GM12878 (cell line): ENCODE measurements around the gene SKAP1. TPM values are rescaled to one million over a fixed set of nuclear protein-coding genes. Genes with fewer than 3 reads are reported as not detected.

Experiments used
- ATAC-seq: fragments of 200-7000 bp; cut with Tn5 transposase; 3 replicates; pipeline ENCODE4 v1.9.1; 2020; ENCODE audit warnings: mild to moderate bottlenecking, moderate library complexity
- BruUV-seq: library from RNA; stranded (reverse); fragments of 400-500 nt; replicated peaks from 2 replicates; lab custom pipeline; 2021; lab: Mats Ljungman, UMichigan
- CTCF ChIA-PET: fragments of 300-600 bp; sonication (Branson Sonifier 250); formaldehyde crosslinking; extraction: SDS; loops from one replicate; lab custom pipeline; 2021; ENCODE audit warnings: inconsistent platforms; lab: Yijun Ruan, JAX
- POLR2A ChIA-PET: fragments of 350-600 bp; formaldehyde crosslinking; extraction: SDS; loops from one replicate; lab custom pipeline; 2021; ENCODE audit warnings: inconsistent platforms; lab: Charles Lee
- RAD21 ChIA-PET: fragments of 300-600 bp; sonication (Branson Sonifier 250); formaldehyde crosslinking; loops from one replicate; lab custom pipeline; 2023; ENCODE audit warnings: antibody characterized with exemption; ENCODE audit not compliant: unreplicated experiment; lab: Charles Lee
- SMC1A ChIA-PET: fragments of 300-600 bp; sonication (Branson Sonifier 250); formaldehyde crosslinking; loops from one replicate; lab custom pipeline; 2023; ENCODE audit not compliant: unreplicated experiment, uncharacterized antibody; lab: Charles Lee
- DNase-seq: peaks from one replicate; pipeline ENCODE4 v3.0.0-alpha.2; 2011; ENCODE audit warnings: low read depth, low spot score
- FAIRE-seq: peaks from 3 replicates; lab custom pipeline; 2011; peaks lifted over from hg19 to GRCh38; lab: Jason Lieb, UNC
- H2AFZ ChIP-seq: 2 replicates; pipeline ENCODE4 v1.6.0; 2011; ENCODE audit warnings: low read depth, low read length, control low read depth; ENCODE audit not compliant: control insufficient read depth
- H3K27ac ChIP-seq: 2 replicates; pipeline ENCODE4 v1.5.1; 2011; ENCODE audit warnings: control low read depth; ENCODE audit not compliant: control insufficient read depth, insufficient read depth
- H3K27me3 ChIP-seq, 2 experiments: replicated peaks in 1 of 2; 2 replicates each; pipeline versions ENCODE4 v1.6.0 to v1.6.1; 2011; ENCODE audit warnings: low read length in 1 of 2; ENCODE audit not compliant: control insufficient read depth in 2 of 2, insufficient read depth in 2 of 2
- H3K36me3 ChIP-seq, 2 experiments: 2 replicates each; pipeline ENCODE4 v1.5.1; 2011; ENCODE audit warnings: low read length in 1 of 2; ENCODE audit not compliant: control insufficient read depth in 2 of 2, insufficient read depth in 2 of 2
- H3K4me1 ChIP-seq: 2 replicates; pipeline ENCODE4 v1.6.1; 2011; ENCODE audit warnings: mild to moderate bottlenecking, low read length, moderate library complexity, mixed read lengths; ENCODE audit not compliant: control insufficient read depth, insufficient read depth
- H3K4me2 ChIP-seq: 2 replicates; pipeline ENCODE4 v1.6.0; 2011; ENCODE audit warnings: control low read depth; ENCODE audit not compliant: control insufficient read depth, insufficient read depth
- H3K4me3 ChIP-seq: fragments of 200-600 bp; sonication (generic); 2 replicates; pipeline ENCODE4 v1.5.1; 2016
- H3K79me2 ChIP-seq: 2 replicates; pipeline ENCODE4 v1.6.0; 2011; ENCODE audit warnings: low read length; ENCODE audit not compliant: control insufficient read depth, insufficient read depth
- H3K9ac ChIP-seq: 2 replicates; pipeline ENCODE4 v1.8.0; 2011; ENCODE audit warnings: low read length, control low read depth, mixed read lengths; ENCODE audit not compliant: control insufficient read depth, insufficient read depth
- H3K9me3 ChIP-seq: replicated peaks from 3 replicates; pipeline ENCODE4 v1.5.1; 2011; ENCODE audit warnings: mild to moderate bottlenecking, low read length; ENCODE audit not compliant: control insufficient read depth, insufficient read depth
- H4K20me1 ChIP-seq: 2 replicates; pipeline ENCODE4 v1.6.0; 2011; ENCODE audit not compliant: control insufficient read depth, insufficient read depth
- BACH1 ChIP-seq: fragments of 450-650 bp; IDR thresholded peaks from 2 replicates; pipeline ENCODE4 v1.6.1; 2017; ENCODE audit warnings: mild to moderate bottlenecking, borderline replicate concordance
- CHD1 ChIP-seq: IDR thresholded peaks from 2 replicates; pipeline ENCODE4 v1.6.1; 2012; ENCODE audit warnings: low read depth, low read length, improper control_type of control experiment
- CREM ChIP-seq: IDR thresholded peaks from 2 replicates; pipeline ENCODE4 v1.6.1; 2014; ENCODE audit warnings: antibody characterized with exemption, low read depth
- EGR1 ChIP-seq, 2 experiments: IDR thresholded peaks; 1 replicate in 1 of 2; 2 replicates in 1 of 2; pipeline ENCODE4 v1.6.1; 2011 to 2012; ENCODE audit warnings: low read depth in 2 of 2, low read length in 2 of 2, borderline replicate concordance in 1 of 2, mild to moderate bottlenecking in 1 of 2, moderate library complexity in 1 of 2
- GATAD2B ChIP-seq: fragments of 450-650 bp; conservative IDR thresholded peaks from 2 replicates; pipeline ENCODE4 v1.6.1; 2017; ENCODE audit warnings: low read depth, mild to moderate bottlenecking, moderate library complexity
- HDAC2 ChIP-seq: fragments of 200-600 bp; sonication (generic); IDR thresholded peaks from 2 replicates; pipeline ENCODE4 v1.6.1; 2017
- IKZF1 ChIP-seq: fragments of 450-650 bp; conservative IDR thresholded peaks from 2 replicates; pipeline ENCODE4 v1.6.1; 2017; ENCODE audit warnings: antibody characterized with exemption, mild to moderate bottlenecking
- JUNB ChIP-seq: IDR thresholded peaks from 2 replicates; pipeline ENCODE4 v1.6.1; 2016; ENCODE audit warnings: antibody characterized with exemption, mild to moderate bottlenecking
- NKRF ChIP-seq: fragments of 450-650 bp; conservative IDR thresholded peaks from 2 replicates; pipeline ENCODE4 v1.6.1; 2017; ENCODE audit warnings: mild to moderate bottlenecking, moderate library complexity
- PAX8 ChIP-seq: fragments of 450-650 bp; IDR thresholded peaks from 2 replicates; pipeline ENCODE4 v1.6.1; 2017; ENCODE audit warnings: mild to moderate bottlenecking, moderate library complexity
- RUNX3 ChIP-seq: IDR thresholded peaks from 2 replicates; pipeline ENCODE4 v1.6.1; 2012; ENCODE audit warnings: low read length, inconsistent platforms
- ZBTB11 ChIP-seq: fragments of 450-650 bp; formaldehyde crosslinking; IDR thresholded peaks from 2 replicates; pipeline ENCODE4 v1.5.0; 2022; ENCODE audit warnings: mild to moderate bottlenecking, missing genetic modification characterization
- WGBS: methylation state at CpG from one replicate; pipeline ENCODE4 v1.1.6; 2016; ENCODE audit warnings: low lambda C conversion rate; ENCODE audit not compliant: insufficient replicate concordance, insufficient coverage; ENCODE audit errors: missing lambda C conversion rate; 5-methylcytosine and 5-hydroxymethylcytosine counted together
- in situ Hi-C: fragments of 300-500 bp; cut with MboI; formaldehyde crosslinking; loops from 9 replicates; pipeline ENCODE4 v1.14.3; 2018; ENCODE audit warnings: mixed read lengths
- intact Hi-C: fragments of 100-400 bp; cut with micrococcal nuclease; formaldehyde crosslinking; loops from one replicate; pipeline ENCODE4 v1.14.2; 2022; ENCODE audit not compliant: unreplicated experiment
- polyA plus RNA-seq, 11 experiments: library from polyadenylated mRNA; depleted of rRNA in 4 of 11; unstranded in 6 of 11; stranded (reverse) in 5 of 11; fragments of >200 nt; fragmentation: Nextera tagmentation in 4 of 11; fragmentation: Illumina TruSeq in 1 of 11; extraction: Ambion mirVana in 4 of 11; extraction: Trizol in 1 of 11; gene quantifications; 1 replicate in 1 of 11; 2 replicates in 10 of 11; pipeline versions ENCODE4 v1.2.1 to v1.2.3, GENCODE V29; 2011 to 2016; ENCODE audit warnings: inconsistent platforms in 2 of 11, missing spikeins in 2 of 11, low read depth in 1 of 11
- total RNA-seq, 4 experiments: library from RNA; depleted of rRNA in 3 of 4; stranded (reverse); fragments of >200 nt in 3 of 4; fragmentation: Illumina TruSeq in 1 of 4; extraction: Trizol in 1 of 4; gene quantifications; 2 replicates each; pipeline versions ENCODE4 v1.2.1 to v1.2.3, GENCODE V29; 2013 to 2021

SKAP1 gene
- total and polyA plus RNA-seq, 10 of the 15 experiments (the other 5 are each of a cell fraction or from before 2014, with no cell fraction given), result 17.1 to 97.6 (median 35.9) TPM

- FAIRE-seq (peak; percentile 86), DNase-seq (no peak), ATAC-seq (peak; percentile 52; the same call in 2 of the 3 replicates)
- BruUV-seq, result no TSS peak
- Histone ChIP-seq H3K4me1 (peaks cover 6% of the 10 kb centered on the region; the same call in 1 of the 2 replicates), H3K4me3 (no peak overlapping the region), H3K36me3 (peaks cover 0 to 4% of the 10 kb centered on the region in 2 experiments; a peak in 1 of 4 replicates), H3K27ac (no peak overlapping the region), H2AFZ (peak overlapping the region; percentile 10; the same call in 1 of the 2 replicates), H3K9ac (no peak overlapping the region), H3K9me3 (no peaks in the 10 kb centered on the region), H3K4me2 (peak overlapping the region; percentile 13; the same call in 1 of the 2 replicates), H3K79me2 (no peaks in the 10 kb centered on the region), H4K20me1 (no peaks in the 10 kb centered on the region), H3K27me3 (no peaks in the 10 kb centered on the region)
- ChIA-PET CTCF (interaction anchor here (1.5 kb wide), 1 partner anchor 19 kb away, joined by 3 read pairs; no protein-coding TSS in a partner anchor), SMC1A (interaction anchor here (0.9 kb wide), 1 partner anchor 25 kb away, joined by 3 read pairs; no protein-coding TSS in a partner anchor), POLR2A (interaction anchor here (0.6 kb wide), 1 partner anchor 36 kb away, joined by 4 read pairs; no protein-coding TSS in a partner anchor), RAD21 (no interaction called here)
- in situ Hi-C loops, result no loop called here
- 16% methylated on average over 6 of the region's 6 CpGs for WGBS
- TF ChIP-seq BACH1 (no peak), JUNB (peak; percentile 59), CREM (peak; percentile 31; the same call in 1 of the 2 replicates)
- intact Hi-C loops, result no loop called here
Observed at GRCh38 chr17:48198950-48199541, 231.0 kb downstream of the SKAP1 start.

- Histone ChIP-seq H4K20me1 (no peaks in the 10 kb centered on the region), H3K36me3 (peaks cover 0 to 6% of the 10 kb centered on the region in 2 experiments; a peak in 2 of 4 replicates), H3K4me2 (no peak overlapping the region), H3K27ac (no peak overlapping the region), H3K27me3 (no peaks in the 10 kb centered on the region), H3K9me3 (no peaks in the 10 kb centered on the region), H2AFZ (no peak overlapping the region), H3K4me3 (no peak overlapping the region), H3K4me1 (peaks cover 4% of the 10 kb centered on the region; the same call in 1 of the 2 replicates), H3K9ac (no peak overlapping the region), H3K79me2 (no peaks in the 10 kb centered on the region)
- intact Hi-C loops (no loop called here), in situ Hi-C loops (no loop called here)
- no peak for FAIRE-seq
- RAD21 ChIA-PET, result no interaction called here
- no peak for ATAC-seq
- POLR2A ChIA-PET, result no interaction called here
- BruUV-seq, result no TSS peak
- DNase-seq, result no peak
- CTCF ChIA-PET, result interaction anchor here (0.7 to 1.6 kb wide), 3 partner anchors 34 to 196 kb away, joined by 3 to 4 read pairs (median 3); no protein-coding TSS in a partner anchor
- SMC1A ChIA-PET, result interaction anchor here (1.1 to 1.2 kb wide), 3 partner anchors 9 to 67 kb away, joined by 3 to 5 read pairs (median 4); no protein-coding TSS in a partner anchor
- TF ChIP-seq ZBTB11, result no peak
- TF ChIP-seq HDAC2, result no peak
- no peak for TF ChIP-seq NKRF
- TF ChIP-seq CHD1, result no peak
- no peak for TF ChIP-seq GATAD2B
- TF ChIP-seq IKZF1, result no peak
- TF ChIP-seq EGR1 (IDR thresholded peaks at IDR 0.05; ENCODE audit: borderline replicate concordance in 1 of 2, low read depth in 2 of 2, low read length in 2 of 2), result no peak
- TF ChIP-seq PAX8, result no peak
- TF ChIP-seq RUNX3, result no peak
Observed at GRCh38 chr17:48195910-48196309, 234.1 kb downstream of the SKAP1 start.
